ENCODE results near the gene PPP2R3A.
"Not testable (repeated sequence)": the region's sequence is repeated elsewhere in the genome, so short reads cannot be mapped to it uniquely, and the experiment has no call there.

The PPP2R3A gene

GRCh38 chr3:136141291-136141785 lies 175.8 kb downstream of the PPP2R3A start:
- H3K9me3 ChIP-seq (ENCODE audit: control insufficient read depth in 1 of 2, low read length in 2 of 2) = no peaks in the 10 kb centered on the region
- H3K27me3 ChIP-seq (ENCODE audit: low read depth, low read length) = no peaks in the 10 kb centered on the region
- H3K4me3 ChIP-seq (ENCODE audit: low read depth in 1 of 2, low read length in 2 of 2) = no peak overlapping the region
- H3K27ac ChIP-seq (ENCODE audit: low read length) = peak overlapping the region; percentile 64
- H3K4me1 ChIP-seq (ENCODE audit: control insufficient read depth in 1 of 2, insufficient read depth in 2 of 2, low read length in 2 of 2) = no peaks in the 10 kb centered on the region
- H3K36me3 ChIP-seq (ENCODE audit: control insufficient read depth in 1 of 2, insufficient read depth in 2 of 2, low read length in 2 of 2) = peaks cover 9% of the 10 kb centered on the region in 2 donors

DNA sequence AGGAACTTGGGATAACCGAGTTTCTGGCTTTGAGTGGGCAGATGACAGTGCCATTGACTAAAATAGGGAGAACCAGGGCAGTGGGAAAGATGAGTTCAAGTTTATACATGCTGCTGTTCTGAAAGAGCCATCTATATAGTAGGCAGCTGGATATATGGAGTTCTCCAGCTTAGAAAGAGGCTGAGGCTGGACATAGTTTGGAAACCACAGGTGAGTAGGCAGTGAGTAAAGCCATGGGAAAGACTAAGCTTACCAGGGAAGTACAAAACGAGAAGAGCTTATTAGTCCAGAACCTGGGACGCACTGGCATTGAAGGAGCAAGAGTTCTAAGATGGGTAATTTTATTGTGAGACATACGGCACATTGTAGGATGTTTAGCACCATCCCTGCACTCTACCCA lies 176.4 kb downstream of the PPP2R3A start:
- Histone ChIP-seq H3K36me3 (ENCODE audit: control insufficient read depth in 1 of 2, insufficient read depth in 2 of 2, low read length in 2 of 2) (peaks cover 9% of the 10 kb centered on the region in 2 donors), H3K27ac (ENCODE audit: low read length) (peak overlapping the region; percentile 64), H3K27me3 (ENCODE audit: low read depth, low read length) (no peaks in the 10 kb centered on the region), H3K9me3 (ENCODE audit: control insufficient read depth in 1 of 2, low read length in 2 of 2) (no peaks in the 10 kb centered on the region), H3K4me1 (ENCODE audit: control insufficient read depth in 1 of 2, insufficient read depth in 2 of 2, low read length in 2 of 2) (no peaks in the 10 kb centered on the region), H3K4me3 (ENCODE audit: low read depth in 1 of 2, low read length in 2 of 2) (no peak overlapping the region)

DNA sequence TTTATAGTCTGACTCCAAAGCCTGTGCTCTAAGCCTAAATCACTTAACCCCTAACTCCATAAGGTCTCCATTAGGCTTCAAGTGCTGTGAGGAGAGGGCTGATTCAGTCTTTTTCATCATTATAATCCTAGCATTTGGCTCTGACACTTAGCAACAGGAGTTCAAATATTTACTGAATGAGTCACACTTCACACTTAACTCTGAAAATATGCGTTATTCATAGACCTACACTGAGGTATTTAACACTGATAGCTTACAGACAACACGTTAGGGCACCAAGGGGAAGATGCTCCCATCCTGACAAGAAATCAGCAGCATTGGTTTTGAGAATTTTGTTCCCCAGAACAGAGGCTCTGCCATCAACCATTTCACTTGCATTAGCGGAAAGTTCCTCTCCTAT lies 177.1 kb downstream of the PPP2R3A start:
- H3K36me3 ChIP-seq (ENCODE audit: control insufficient read depth in 1 of 2, insufficient read depth in 2 of 2, low read length in 2 of 2) = peaks cover 9% of the 10 kb centered on the region in 2 donors
- H3K27ac ChIP-seq (ENCODE audit: low read length) = peak overlapping the region; percentile 64
- H3K4me1 ChIP-seq (ENCODE audit: control insufficient read depth in 1 of 2, insufficient read depth in 2 of 2, low read length in 2 of 2) = no peaks in the 10 kb centered on the region
- no peaks in the 10 kb centered on the region for H3K9me3 ChIP-seq (ENCODE audit: control insufficient read depth in 1 of 2, low read length in 2 of 2)
- no peaks in the 10 kb centered on the region for H3K27me3 ChIP-seq (ENCODE audit: low read depth, low read length)
- no peak overlapping the region for H3K4me3 ChIP-seq (ENCODE audit: low read depth in 1 of 2, low read length in 2 of 2)

- H3K36me3 ChIP-seq (ENCODE audit: control insufficient read depth in 1 of 2, insufficient read depth in 2 of 2, low read length in 2 of 2) = peaks cover 9 to 14% of the 10 kb centered on the region in 2 donors
- H3K4me3 ChIP-seq (ENCODE audit: low read depth in 1 of 2, low read length in 2 of 2); H3K27ac ChIP-seq (ENCODE audit: low read length); H3K4me1 ChIP-seq (ENCODE audit: control insufficient read depth in 1 of 2, insufficient read depth in 2 of 2, low read length in 2 of 2); H3K27me3 ChIP-seq (ENCODE audit: low read depth, low read length); H3K9me3 ChIP-seq (ENCODE audit: control insufficient read depth in 1 of 2, low read length in 2 of 2): not testable (repeated sequence)
These were observed 178.9 kb downstream of the PPP2R3A start for GRCh38 chr3:136144397-136144796.

DNA sequence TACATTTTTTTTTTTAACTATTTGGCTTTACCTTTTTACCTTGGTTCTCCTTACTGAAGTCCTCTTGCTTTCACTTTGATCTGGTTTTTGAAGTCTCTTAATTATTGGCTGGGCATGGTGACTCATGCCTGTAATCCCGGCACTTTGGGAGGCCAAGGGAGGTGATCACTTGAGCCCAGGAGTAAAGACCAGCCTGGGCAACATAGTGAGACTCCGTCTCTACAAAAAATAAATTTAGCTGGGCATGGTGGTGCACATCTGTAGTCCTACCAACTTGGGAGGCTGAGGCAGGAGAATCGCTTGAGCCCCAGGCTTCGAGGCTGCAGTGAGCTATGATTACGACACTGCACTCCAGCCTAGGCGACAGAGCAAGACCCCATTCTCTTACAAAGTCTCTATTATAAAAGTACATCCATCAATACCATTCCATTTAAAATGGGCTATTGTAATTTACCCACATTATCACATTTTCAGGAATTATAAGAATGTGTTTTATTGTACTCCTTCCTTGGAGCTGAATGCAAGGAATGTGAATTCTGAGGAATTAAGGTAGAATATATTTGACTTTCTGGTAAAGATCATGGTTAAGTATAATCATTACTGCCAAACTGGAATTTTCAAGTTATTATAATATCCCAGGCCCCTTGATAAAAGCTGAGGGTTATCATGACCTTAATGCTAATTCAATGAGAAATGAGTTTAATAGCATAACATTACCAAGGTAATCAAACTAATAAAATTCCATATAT lies 181.6 kb downstream of the PPP2R3A start:
- Histone ChIP-seq H3K27me3 (ENCODE audit: low read depth, low read length) (no peaks in the 10 kb centered on the region), H3K4me1 (ENCODE audit: control insufficient read depth in 1 of 2, insufficient read depth in 2 of 2, low read length in 2 of 2) (peaks cover 0 to 13% of the 10 kb centered on the region in 2 donors), H3K4me3 (ENCODE audit: low read depth in 1 of 2, low read length in 2 of 2) (no peak overlapping the region), H3K36me3 (ENCODE audit: control insufficient read depth in 1 of 2, insufficient read depth in 2 of 2, low read length in 2 of 2) (peaks cover 17 to 22% of the 10 kb centered on the region in 2 donors), H3K9me3 (ENCODE audit: control insufficient read depth in 1 of 2, low read length in 2 of 2) (no peaks in the 10 kb centered on the region), H3K27ac (ENCODE audit: low read length) (no peak overlapping the region)

- Histone ChIP-seq H3K9me3 (ENCODE audit: control insufficient read depth in 1 of 2, low read length in 2 of 2) (no peaks in the 10 kb centered on the region), H3K4me1 (ENCODE audit: control insufficient read depth in 1 of 2, insufficient read depth in 2 of 2, low read length in 2 of 2) (peaks cover 0 to 23% of the 10 kb centered on the region in 2 donors), H3K27me3 (ENCODE audit: low read depth, low read length) (no peaks in the 10 kb centered on the region), H3K27ac (ENCODE audit: low read length) (no peak overlapping the region), H3K4me3 (ENCODE audit: low read depth in 1 of 2, low read length in 2 of 2) (no peak overlapping the region), H3K36me3 (ENCODE audit: control insufficient read depth in 1 of 2, insufficient read depth in 2 of 2, low read length in 2 of 2) (peaks cover 17 to 22% of the 10 kb centered on the region in 2 donors)
These were observed 184.1 kb downstream of the PPP2R3A start for GRCh38 chr3:136149667-136150066.

DNA sequence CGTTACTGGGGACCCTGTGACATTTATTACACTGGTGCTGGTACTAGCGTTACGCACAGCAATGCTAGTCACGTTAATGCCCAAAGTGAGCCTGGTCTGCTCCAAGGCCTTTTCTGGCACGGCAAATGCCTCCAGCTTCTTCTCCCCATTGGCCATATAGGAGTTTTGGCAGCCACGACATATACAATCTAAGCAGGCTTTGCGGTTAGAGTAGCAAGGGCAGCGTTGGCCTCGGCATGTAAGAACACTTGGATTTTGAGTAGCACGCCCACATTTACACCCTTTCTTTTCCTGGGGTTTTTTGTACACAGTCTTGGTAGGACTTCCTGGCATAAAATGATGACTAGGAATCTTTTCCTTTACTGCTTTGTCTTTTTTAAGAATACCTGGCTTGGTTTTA lies 185.7 kb downstream of the PPP2R3A start:
- H3K4me1 ChIP-seq (ENCODE audit: control insufficient read depth in 1 of 2, insufficient read depth in 2 of 2, low read length in 2 of 2) = peaks cover 0 to 23% of the 10 kb centered on the region in 2 donors

GRCh38 chr3:136152176-136152843 lies 186.8 kb downstream of the PPP2R3A start:
- Histone ChIP-seq H3K27me3 (ENCODE audit: low read depth, low read length) (no peaks in the 10 kb centered on the region), H3K36me3 (ENCODE audit: control insufficient read depth in 1 of 2, insufficient read depth in 2 of 2, low read length in 2 of 2) (peaks cover 9 to 14% of the 10 kb centered on the region in 2 donors), H3K27ac (ENCODE audit: low read length) (no peak overlapping the region), H3K4me1 (ENCODE audit: control insufficient read depth in 1 of 2, insufficient read depth in 2 of 2, low read length in 2 of 2) (peaks cover 0 to 28% of the 10 kb centered on the region in 2 donors), H3K4me3 (ENCODE audit: low read depth in 1 of 2, low read length in 2 of 2) (no peak overlapping the region), H3K9me3 (ENCODE audit: control insufficient read depth in 1 of 2, low read length in 2 of 2) (no peaks in the 10 kb centered on the region)

More for the DNA sequence above, 185.7 kb downstream of the PPP2R3A start:
- Histone ChIP-seq H3K36me3 (ENCODE audit: control insufficient read depth in 1 of 2, insufficient read depth in 2 of 2, low read length in 2 of 2) (peaks cover 9 to 14% of the 10 kb centered on the region in 2 donors), H3K9me3 (ENCODE audit: control insufficient read depth in 1 of 2, low read length in 2 of 2) (no peaks in the 10 kb centered on the region), H3K4me3 (ENCODE audit: low read depth in 1 of 2, low read length in 2 of 2) (no peak overlapping the region), H3K27ac (ENCODE audit: low read length) (no peak overlapping the region), H3K27me3 (ENCODE audit: low read depth, low read length) (no peaks in the 10 kb centered on the region)

DNA sequence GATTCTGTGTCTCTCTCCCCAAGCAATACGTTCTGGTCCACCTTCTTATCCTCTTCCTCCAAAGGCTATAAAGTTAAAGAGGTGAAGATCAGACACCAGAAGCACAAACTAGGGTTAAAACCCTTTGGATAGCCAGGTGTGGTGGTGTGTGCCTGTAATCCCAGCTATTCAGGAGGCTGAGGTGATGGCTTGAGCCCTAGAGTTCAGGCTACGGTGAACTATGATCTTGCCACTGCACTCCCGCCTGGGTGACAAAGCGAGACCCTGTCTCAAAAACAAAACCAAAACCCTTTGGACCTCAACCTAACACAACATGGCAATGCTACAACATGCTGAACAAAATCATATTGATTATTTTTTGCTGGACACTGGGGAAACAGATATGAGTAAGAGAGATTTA lies 187.4 kb downstream of the PPP2R3A start:
- Histone ChIP-seq H3K4me1 (ENCODE audit: control insufficient read depth in 1 of 2, insufficient read depth in 2 of 2, low read length in 2 of 2) (peaks cover 0 to 31% of the 10 kb centered on the region in 2 donors), H3K36me3 (ENCODE audit: control insufficient read depth in 1 of 2, insufficient read depth in 2 of 2, low read length in 2 of 2) (peaks cover 9 to 14% of the 10 kb centered on the region in 2 donors), H3K27ac (ENCODE audit: low read length) (no peak overlapping the region), H3K27me3 (ENCODE audit: low read depth, low read length) (no peaks in the 10 kb centered on the region), H3K9me3 (ENCODE audit: control insufficient read depth in 1 of 2, low read length in 2 of 2) (no peaks in the 10 kb centered on the region), H3K4me3 (ENCODE audit: low read depth in 1 of 2, low read length in 2 of 2) (no peak overlapping the region)

GRCh38 chr3:136161516-136161915 lies 196.0 kb downstream of the PPP2R3A start:
- H3K4me1 ChIP-seq (ENCODE audit: control insufficient read depth in 1 of 2, insufficient read depth in 2 of 2, low read length in 2 of 2) = peaks cover 0 to 27% of the 10 kb centered on the region in 2 donors
- no peak overlapping the region for H3K4me3 ChIP-seq (ENCODE audit: low read depth in 1 of 2, low read length in 2 of 2)
- H3K9me3 ChIP-seq (ENCODE audit: control insufficient read depth in 1 of 2, low read length in 2 of 2) = no peaks in the 10 kb centered on the region
- no peaks in the 10 kb centered on the region for H3K36me3 ChIP-seq (ENCODE audit: control insufficient read depth in 1 of 2, insufficient read depth in 2 of 2, low read length in 2 of 2)
- no peak overlapping the region for H3K27ac ChIP-seq (ENCODE audit: low read length)
- H3K27me3 ChIP-seq (ENCODE audit: low read depth, low read length) = no peaks in the 10 kb centered on the region

DNA sequence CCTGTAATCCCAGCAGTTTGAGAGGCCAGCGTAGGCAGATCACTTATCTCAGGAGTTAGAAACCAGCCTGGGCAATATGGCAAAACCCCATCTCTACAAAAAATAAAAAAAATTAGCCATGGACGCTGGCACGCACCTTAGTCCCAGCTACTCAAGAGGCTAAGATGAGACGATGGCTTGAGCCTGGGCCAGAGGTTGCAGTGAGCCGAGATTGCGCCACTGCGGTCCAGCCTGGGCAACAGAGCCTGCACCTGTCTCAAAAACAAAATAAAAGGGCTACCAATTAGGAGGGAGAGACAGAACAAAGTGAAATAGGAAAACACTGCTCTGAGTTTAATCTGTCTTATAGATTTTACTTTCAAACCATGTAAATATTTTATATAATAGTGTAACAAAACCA lies 196.8 kb downstream of the PPP2R3A start:
- H3K4me3 ChIP-seq (ENCODE audit: low read depth in 1 of 2, low read length in 2 of 2) = no peak overlapping the region
- H3K27ac ChIP-seq (ENCODE audit: low read length) = no peak overlapping the region
- no peaks in the 10 kb centered on the region for H3K36me3 ChIP-seq (ENCODE audit: control insufficient read depth in 1 of 2, insufficient read depth in 2 of 2, low read length in 2 of 2)
- H3K9me3 ChIP-seq (ENCODE audit: control insufficient read depth in 1 of 2, low read length in 2 of 2) = no peaks in the 10 kb centered on the region
- no peaks in the 10 kb centered on the region for H3K27me3 ChIP-seq (ENCODE audit: low read depth, low read length)
- peaks cover 0 to 24% of the 10 kb centered on the region in 2 donors for H3K4me1 ChIP-seq (ENCODE audit: control insufficient read depth in 1 of 2, insufficient read depth in 2 of 2, low read length in 2 of 2)
